OCI-LY7 (cell line): ENCODE measurements around the gene RNASE12. TPM values are rescaled to one million over a fixed set of nuclear protein-coding genes. Genes with fewer than 3 reads are reported as not detected.
A peak's percentile ranks its signal among the peaks of the same experiment; 100 is the strongest.

ENCODE experiments used
- BruUV-seq: library from RNA; stranded (reverse); fragments of 400-500 nt; replicated peaks from 2 replicates; lab custom pipeline; 2021; lab: Mats Ljungman, UMichigan
- CTCF ChIA-PET: fragments of 300-600 bp; sonication (Branson Sonifier 250); formaldehyde crosslinking; loops from one replicate; lab custom pipeline; 2022; ENCODE audit warnings: antibody characterized with exemption; ENCODE audit not compliant: unreplicated experiment; lab: Charles Lee
- POLR2A ChIA-PET: fragments of 300-600 bp; sonication (Branson Sonifier 250); formaldehyde crosslinking; loops from one replicate; lab custom pipeline; 2022; ENCODE audit warnings: antibody characterized with exemption; lab: Charles Lee
- DNase-seq: peaks from one replicate; pipeline ENCODE4 v3.0.0-alpha.2; 2015; ENCODE audit warnings: low spot score
- H2AFZ ChIP-seq: fragments of 200-600 bp; sonication (generic), shearing (Covaris generic); 2 replicates; pipeline ENCODE4 v1.6.1; 2014; ENCODE audit warnings: mild to moderate bottlenecking, antibody characterized with exemption, low read length, moderate library complexity
- H3K27ac ChIP-seq: fragments of 200-600 bp; sonication (generic); 2 replicates; pipeline ENCODE4 v1.5.1; 2014; ENCODE audit warnings: mixed run types, low read depth, mild to moderate bottlenecking, moderate library complexity, low read length, inconsistent platforms; ENCODE audit not compliant: poor library complexity, severe bottlenecking
- H3K36me3 ChIP-seq: fragments of 200-600 bp; sonication (generic); 2 replicates; pipeline ENCODE4 v1.6.1; 2014; ENCODE audit warnings: mild to moderate bottlenecking, antibody characterized with exemption, low read length, moderate library complexity, mixed read lengths; ENCODE audit not compliant: insufficient read depth
- H3K4me1 ChIP-seq: fragments of 200-600 bp; sonication (generic); 2 replicates; pipeline ENCODE4 v1.5.1; 2014; ENCODE audit warnings: mild to moderate bottlenecking, low read length; ENCODE audit not compliant: insufficient read depth, poor library complexity, severe bottlenecking
- H3K4me2 ChIP-seq: fragments of 200-600 bp; sonication (generic); 2 replicates; pipeline ENCODE4 v1.6.1; 2014; ENCODE audit warnings: mild to moderate bottlenecking, low read length
- H3K4me3 ChIP-seq: fragments of 200-600 bp; sonication (generic); 2 replicates; pipeline ENCODE4 v1.5.1; 2014; ENCODE audit warnings: mild to moderate bottlenecking, low read depth, low read length; ENCODE audit not compliant: poor library complexity, severe bottlenecking
- H3K79me2 ChIP-seq: fragments of 200-600 bp; sonication (generic); 2 replicates; pipeline ENCODE4 v1.6.1; 2016; ENCODE audit warnings: low read depth, mild to moderate bottlenecking, low read length, moderate library complexity, mixed read lengths; ENCODE audit not compliant: insufficient read depth
- H3K9me2 ChIP-seq: fragments of 200-600 bp; sonication (generic); 2 replicates; pipeline ENCODE4 v1.6.1; 2016; ENCODE audit warnings: mild to moderate bottlenecking, low read length, mixed read lengths; ENCODE audit not compliant: insufficient read depth
- H3K9me3 ChIP-seq: fragments of 200-600 bp; sonication (generic); 2 replicates; pipeline ENCODE4 v1.6.1; 2014; ENCODE audit warnings: mild to moderate bottlenecking, mixed run types, low read length, mixed read lengths
- H4K20me1 ChIP-seq: fragments of 200-600 bp; sonication (generic); 2 replicates; pipeline ENCODE4 v1.6.1; 2014; ENCODE audit warnings: mild to moderate bottlenecking, antibody characterized with exemption, low read length, moderate library complexity, mixed read lengths; ENCODE audit not compliant: insufficient read depth
- CTCF ChIP-seq: fragments of 200-600 bp; sonication (generic); conservative IDR thresholded peaks from 2 replicates; pipeline ENCODE4 v1.5.1; 2014; ENCODE audit warnings: mild to moderate bottlenecking, antibody characterized with exemption, low read length, moderate library complexity, mixed read lengths
- EZH2phosphoT487 ChIP-seq: fragments of 200-600 bp; sonication (generic); IDR thresholded peaks from 2 replicates; pipeline ENCODE4 v1.6.1; 2018; ENCODE audit warnings: low read depth, borderline replicate concordance, mild to moderate bottlenecking, mixed run types, antibody characterized with exemption, low read length, moderate library complexity, mixed read lengths
- intact Hi-C: fragments of 100-400 bp; cut with micrococcal nuclease; formaldehyde crosslinking; loops from one replicate; pipeline ENCODE4 v1.10.0; 2022; ENCODE audit not compliant: unreplicated experiment
- total RNA-seq, 2 experiments: library from RNA; depleted of rRNA in 1 of 2; stranded (reverse); fragments of >200 nt in 1 of 2; shearing (Covaris generic) in 1 of 2; gene quantifications; 2 replicates each; pipeline ENCODE4 v1.2.3, GENCODE V29; 2014 to 2022

Gene RNASE12
- total RNA-seq, 2 experiments from 2014 or later = not detected

- Histone ChIP-seq H3K4me1 (peaks cover 39% of the 10 kb centered on the region), H3K4me2 (peak overlapping the region; percentile 88), H4K20me1 (no peaks in the 10 kb centered on the region), H3K9me2 (no peaks in the 10 kb centered on the region), H3K36me3 (no peaks in the 10 kb centered on the region), H3K79me2 (no peaks in the 10 kb centered on the region), H3K9me3 (no peaks in the 10 kb centered on the region), H3K4me3 (peak overlapping the region; percentile 72), H2AFZ (peak overlapping the region; percentile 88), H3K27ac (no peak overlapping the region)
- CTCF ChIA-PET = no interaction called here
- BruUV-seq = no TSS peak
- intact Hi-C loops = loop anchor here (5.0 kb wide), 1 partner anchor 142 kb away; no protein-coding TSS in a partner anchor
- POLR2A ChIA-PET = interaction anchor here (1.0 to 1.3 kb wide), 5 partner anchors 68 to 291 kb away, joined by 3 to 4 read pairs (median 3); partner anchors contain the start of genes APEX1 and OSGEP
- no peak for DNase-seq
- TF ChIP-seq CTCF = no peak
- TF ChIP-seq EZH2phosphoT487 = no peak
Measured at GRCh38 chr14:20614038-20614840, 23.1 kb upstream of the RNASE12 start.

GRCh38 chr14:20613094-20614037 is 22.2 kb upstream of the RNASE12 start:
- H3K27ac ChIP-seq = peak overlapping the region; percentile 11
- H3K4me2 ChIP-seq = peak overlapping the region; percentile 88
- no peaks in the 10 kb centered on the region for H3K36me3 ChIP-seq
- no peaks in the 10 kb centered on the region for H3K9me2 ChIP-seq
- H3K4me1 ChIP-seq = peaks cover 47% of the 10 kb centered on the region
- ChIA-PET POLR2A (interaction anchor here (0.6 to 1.6 kb wide), 7 partner anchors 69 to 307 kb away, joined by 3 to 5 read pairs (median 3); partner anchors contain the start of genes APEX1, OSGEP and TTC5), CTCF (interaction anchor here (1.4 kb wide), 1 partner anchor 71 kb away, joined by 4 read pairs; the partner anchor contains the start of gene RNASE4)
- H2AFZ ChIP-seq = peak overlapping the region; percentile 88
- no peaks in the 10 kb centered on the region for H4K20me1 ChIP-seq
- intact Hi-C loops = loop anchor here (1.0 to 5.0 kb wide), 5 partner anchors 55 to 309 kb away; partner anchors contain the start of genes PARP2 and TTC5
- H3K9me3 ChIP-seq = no peaks in the 10 kb centered on the region
- BruUV-seq = no TSS peak
- peak overlapping the region; percentile 72 for H3K4me3 ChIP-seq
- peak; percentile 93 for DNase-seq
- TF ChIP-seq EZH2phosphoT487 = no peak
- TF ChIP-seq CTCF = peak; percentile 79
- no peaks in the 10 kb centered on the region for H3K79me2 ChIP-seq
